HEK293 (cell line): ENCODE measurements around the gene IRX6.

Experiments used
- IKZF3 ChIP-seq: fragments of 450-650 bp; IDR thresholded peaks from 2 replicates; pipeline ENCODE4 v1.5.0; 2018; ENCODE audit warnings: missing biosample characterization, mild to moderate bottlenecking, missing genetic modification characterization, moderate library complexity
- REPIN1 ChIP-seq: fragments of 450-650 bp; formaldehyde crosslinking; IDR thresholded peaks from 2 replicates; pipeline ENCODE4 v1.5.1; 2017; ENCODE audit warnings: missing biosample characterization, missing genetic modification characterization, low read depth
- ZNF184 ChIP-seq: fragments of 450-650 bp; IDR thresholded peaks from 2 replicates; pipeline ENCODE4 v1.5.1; 2018; ENCODE audit warnings: missing biosample characterization, mild to moderate bottlenecking, missing genetic modification characterization
- ZNF324 ChIP-seq: fragments of 450-650 bp; formaldehyde crosslinking; IDR thresholded peaks from 2 replicates; pipeline ENCODE4 v1.5.1; 2016; ENCODE audit warnings: missing biosample characterization, missing genetic modification characterization
- ZNF354C ChIP-seq: fragments of 450-650 bp; formaldehyde crosslinking; IDR thresholded peaks from 2 replicates; pipeline ENCODE4 v1.5.1; 2016; ENCODE audit warnings: missing biosample characterization, missing genetic modification characterization, low read depth, borderline replicate concordance
- ZNF660 ChIP-seq: fragments of 450-650 bp; IDR thresholded peaks from 2 replicates; pipeline ENCODE4 v1.5.1; 2018; ENCODE audit warnings: missing biosample characterization, mild to moderate bottlenecking, missing genetic modification characterization
- TF ChIP-seq, protein P1 (sequence below): fragments of 450-650 bp; formaldehyde crosslinking; IDR thresholded peaks from 2 replicates; pipeline ENCODE4 v1.5.1; 2016; ENCODE audit warnings: missing biosample characterization, missing genetic modification characterization
- TF ChIP-seq, protein P2 (sequence below): fragments of 450-650 bp; formaldehyde crosslinking; IDR thresholded peaks from 2 replicates; pipeline ENCODE4 v1.5.1; 2017; ENCODE audit warnings: missing biosample characterization, missing genetic modification characterization
- TF ChIP-seq, protein P3 (sequence below): fragments of 450-650 bp; formaldehyde crosslinking; IDR thresholded peaks from 2 replicates; pipeline ENCODE4 v1.5.1; 2016; ENCODE audit warnings: missing biosample characterization, missing genetic modification characterization, borderline replicate concordance

DNA sequence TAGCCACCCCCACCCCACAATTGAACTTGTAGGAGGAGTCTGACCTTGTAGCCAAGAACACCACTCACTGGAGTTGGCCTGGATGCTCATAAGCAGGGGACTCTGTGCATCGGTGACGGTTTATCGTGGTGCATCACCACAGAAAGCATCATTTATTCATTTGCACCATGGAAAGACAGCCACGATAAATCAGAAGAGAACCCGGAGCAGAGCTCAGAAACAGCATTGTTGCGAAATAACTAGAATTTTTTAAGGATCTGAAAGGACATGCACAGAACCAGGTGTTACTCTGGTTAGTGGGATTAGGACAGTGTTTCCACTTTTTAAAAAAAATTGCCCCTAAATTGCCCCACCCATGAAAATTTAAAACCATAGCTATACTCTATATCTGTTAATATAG is 44.4 kb upstream of the IRX6 start:
- TF ChIP-seq, protein P1, sequence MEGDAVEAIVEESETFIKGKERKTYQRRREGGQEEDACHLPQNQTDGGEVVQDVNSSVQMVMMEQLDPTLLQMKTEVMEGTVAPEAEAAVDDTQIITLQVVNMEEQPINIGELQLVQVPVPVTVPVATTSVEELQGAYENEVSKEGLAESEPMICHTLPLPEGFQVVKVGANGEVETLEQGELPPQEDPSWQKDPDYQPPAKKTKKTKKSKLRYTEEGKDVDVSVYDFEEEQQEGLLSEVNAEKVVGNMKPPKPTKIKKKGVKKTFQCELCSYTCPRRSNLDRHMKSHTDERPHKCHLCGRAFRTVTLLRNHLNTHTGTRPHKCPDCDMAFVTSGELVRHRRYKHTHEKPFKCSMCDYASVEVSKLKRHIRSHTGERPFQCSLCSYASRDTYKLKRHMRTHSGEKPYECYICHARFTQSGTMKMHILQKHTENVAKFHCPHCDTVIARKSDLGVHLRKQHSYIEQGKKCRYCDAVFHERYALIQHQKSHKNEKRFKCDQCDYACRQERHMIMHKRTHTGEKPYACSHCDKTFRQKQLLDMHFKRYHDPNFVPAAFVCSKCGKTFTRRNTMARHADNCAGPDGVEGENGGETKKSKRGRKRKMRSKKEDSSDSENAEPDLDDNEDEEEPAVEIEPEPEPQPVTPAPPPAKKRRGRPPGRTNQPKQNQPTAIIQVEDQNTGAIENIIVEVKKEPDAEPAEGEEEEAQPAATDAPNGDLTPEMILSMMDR (tag by site-specific recombination) = no peak
- TF ChIP-seq, protein P2, sequence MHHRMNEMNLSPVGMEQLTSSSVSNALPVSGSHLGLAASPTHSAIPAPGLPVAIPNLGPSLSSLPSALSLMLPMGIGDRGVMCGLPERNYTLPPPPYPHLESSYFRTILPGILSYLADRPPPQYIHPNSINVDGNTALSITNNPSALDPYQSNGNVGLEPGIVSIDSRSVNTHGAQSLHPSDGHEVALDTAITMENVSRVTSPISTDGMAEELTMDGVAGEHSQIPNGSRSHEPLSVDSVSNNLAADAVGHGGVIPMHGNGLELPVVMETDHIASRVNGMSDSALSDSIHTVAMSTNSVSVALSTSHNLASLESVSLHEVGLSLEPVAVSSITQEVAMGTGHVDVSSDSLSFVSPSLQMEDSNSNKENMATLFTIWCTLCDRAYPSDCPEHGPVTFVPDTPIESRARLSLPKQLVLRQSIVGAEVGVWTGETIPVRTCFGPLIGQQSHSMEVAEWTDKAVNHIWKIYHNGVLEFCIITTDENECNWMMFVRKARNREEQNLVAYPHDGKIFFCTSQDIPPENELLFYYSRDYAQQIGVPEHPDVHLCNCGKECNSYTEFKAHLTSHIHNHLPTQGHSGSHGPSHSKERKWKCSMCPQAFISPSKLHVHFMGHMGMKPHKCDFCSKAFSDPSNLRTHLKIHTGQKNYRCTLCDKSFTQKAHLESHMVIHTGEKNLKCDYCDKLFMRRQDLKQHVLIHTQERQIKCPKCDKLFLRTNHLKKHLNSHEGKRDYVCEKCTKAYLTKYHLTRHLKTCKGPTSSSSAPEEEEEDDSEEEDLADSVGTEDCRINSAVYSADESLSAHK = no peak
- no peak for TF ChIP-seq ZNF184 (tag by site-specific recombination)
- TF ChIP-seq ZNF354C = no peak
- no peak for TF ChIP-seq ZNF660 (tag by site-specific recombination)
- TF ChIP-seq REPIN1 (tag by site-specific recombination) = no peak
- no peak for TF ChIP-seq IKZF3
- TF ChIP-seq ZNF324 = no peak
- TF ChIP-seq, protein P3, sequence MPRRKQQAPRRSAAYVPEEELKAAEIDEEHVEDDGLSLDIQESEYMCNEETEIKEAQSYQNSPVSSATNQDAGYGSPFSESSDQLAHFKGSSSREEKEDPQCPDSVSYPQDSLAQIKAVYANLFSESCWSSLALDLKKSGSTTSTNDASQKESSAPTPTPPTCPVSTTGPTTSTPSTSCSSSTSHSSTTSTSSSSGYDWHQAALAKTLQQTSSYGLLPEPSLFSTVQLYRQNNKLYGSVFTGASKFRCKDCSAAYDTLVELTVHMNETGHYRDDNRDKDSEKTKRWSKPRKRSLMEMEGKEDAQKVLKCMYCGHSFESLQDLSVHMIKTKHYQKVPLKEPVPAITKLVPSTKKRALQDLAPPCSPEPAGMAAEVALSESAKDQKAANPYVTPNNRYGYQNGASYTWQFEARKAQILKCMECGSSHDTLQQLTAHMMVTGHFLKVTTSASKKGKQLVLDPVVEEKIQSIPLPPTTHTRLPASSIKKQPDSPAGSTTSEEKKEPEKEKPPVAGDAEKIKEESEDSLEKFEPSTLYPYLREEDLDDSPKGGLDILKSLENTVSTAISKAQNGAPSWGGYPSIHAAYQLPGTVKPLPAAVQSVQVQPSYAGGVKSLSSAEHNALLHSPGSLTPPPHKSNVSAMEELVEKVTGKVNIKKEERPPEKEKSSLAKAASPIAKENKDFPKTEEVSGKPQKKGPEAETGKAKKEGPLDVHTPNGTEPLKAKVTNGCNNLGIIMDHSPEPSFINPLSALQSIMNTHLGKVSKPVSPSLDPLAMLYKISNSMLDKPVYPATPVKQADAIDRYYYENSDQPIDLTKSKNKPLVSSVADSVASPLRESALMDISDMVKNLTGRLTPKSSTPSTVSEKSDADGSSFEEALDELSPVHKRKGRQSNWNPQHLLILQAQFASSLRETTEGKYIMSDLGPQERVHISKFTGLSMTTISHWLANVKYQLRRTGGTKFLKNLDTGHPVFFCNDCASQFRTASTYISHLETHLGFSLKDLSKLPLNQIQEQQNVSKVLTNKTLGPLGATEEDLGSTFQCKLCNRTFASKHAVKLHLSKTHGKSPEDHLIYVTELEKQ = no peak
